M059J (cell line): ENCODE data around the gene MRPL20. TPM values are rescaled to one million over a fixed set of nuclear protein-coding genes. Genes with fewer than 3 reads are reported as not detected.
"Not testable (repeated sequence)": the region's sequence is repeated elsewhere in the genome, so short reads cannot be mapped to it uniquely, and the experiment has no call there.

ENCODE experiments used
- DNase-seq: peaks from one replicate; pipeline ENCODE4 v3.0.0-alpha.2; 2012; ENCODE audit warnings: low read depth
- total RNA-seq: library from RNA; depleted of rRNA; stranded (reverse); fragments of >200 nt; shearing (Covaris generic); gene quantifications from 2 replicates; pipeline ENCODE4 v1.2.3, GENCODE V29; 2014; rRNA removed

Gene MRPL20
- total RNA-seq: 160 and 166 TPM in 2 replicates

DNA sequence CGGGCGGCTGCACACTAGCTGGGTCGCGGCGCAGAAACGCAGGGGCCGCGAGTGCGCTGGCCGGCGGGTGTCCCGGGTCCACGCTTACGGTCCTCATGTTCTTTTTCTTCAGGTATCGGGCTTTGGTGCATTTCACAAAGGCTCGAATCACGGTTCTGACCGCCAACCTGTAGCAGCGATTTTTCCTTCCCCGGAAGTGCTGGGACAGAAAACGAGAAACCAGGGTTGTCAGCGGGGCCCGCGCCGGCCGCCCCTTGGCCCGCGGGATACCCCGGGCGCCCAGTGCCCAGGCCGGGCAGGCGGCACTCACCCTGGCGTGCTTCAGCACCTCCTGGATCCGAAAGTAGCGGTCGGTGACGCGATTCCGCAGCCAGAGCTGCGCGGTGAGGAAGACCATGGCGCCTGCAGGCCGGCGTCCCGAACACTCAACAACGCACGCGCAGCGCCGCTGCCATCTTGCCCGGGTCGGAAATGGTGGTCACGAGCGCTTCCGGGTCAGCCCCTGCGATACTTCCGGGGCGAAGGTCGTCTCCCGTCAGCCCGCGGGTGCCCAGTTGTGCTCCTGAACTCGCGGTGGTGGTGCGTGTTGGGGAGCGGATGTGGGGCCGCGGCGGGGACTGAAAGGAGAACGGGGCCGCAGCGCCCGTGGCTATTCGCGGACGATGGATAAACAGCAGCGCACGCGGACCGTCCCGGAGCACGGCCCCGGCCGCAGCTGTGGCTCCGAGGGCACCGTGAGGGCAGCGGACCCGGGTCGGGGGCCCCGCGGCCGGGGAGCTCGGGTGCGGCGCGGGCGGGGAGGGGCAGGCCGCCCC, at the start of gene MRPL20:
Gene MRPL20 (minus strand): TSS at position 473 of the 815 bp plus-strand sequence. CDS start 76 bp downstream, at position 397.
- DNase-seq: peak; percentile 91

DNA sequence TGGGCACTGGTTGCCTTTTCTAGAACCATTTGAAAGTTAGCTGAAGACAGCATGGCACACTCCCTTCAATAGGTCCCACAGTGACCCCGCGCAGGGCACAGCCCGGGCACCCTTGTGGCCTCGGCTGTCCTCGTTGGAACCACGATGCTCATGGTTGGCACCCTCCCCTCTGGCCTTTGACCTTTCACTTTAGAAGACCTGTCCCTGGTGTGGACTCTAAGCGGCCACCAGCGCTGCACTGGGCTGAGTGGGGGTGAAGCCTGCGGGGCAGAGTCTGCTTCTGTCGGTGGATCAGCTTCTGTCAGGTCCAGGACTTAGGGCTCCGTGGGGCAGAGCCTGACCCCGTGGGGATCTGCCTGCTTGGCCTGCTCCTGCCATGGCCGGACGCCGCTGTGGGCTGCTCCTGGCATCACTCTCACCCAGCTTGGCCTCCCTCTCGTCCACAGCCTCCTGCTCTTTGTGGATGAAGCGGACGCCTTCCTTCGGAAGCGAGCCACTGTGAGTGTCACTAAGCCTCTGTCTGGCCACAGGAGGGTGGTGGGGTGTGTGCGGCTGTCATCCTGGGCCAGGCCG, 49.7 kb upstream of the MRPL20 start:
- DNase-seq: not testable (repeated sequence)

DNA sequence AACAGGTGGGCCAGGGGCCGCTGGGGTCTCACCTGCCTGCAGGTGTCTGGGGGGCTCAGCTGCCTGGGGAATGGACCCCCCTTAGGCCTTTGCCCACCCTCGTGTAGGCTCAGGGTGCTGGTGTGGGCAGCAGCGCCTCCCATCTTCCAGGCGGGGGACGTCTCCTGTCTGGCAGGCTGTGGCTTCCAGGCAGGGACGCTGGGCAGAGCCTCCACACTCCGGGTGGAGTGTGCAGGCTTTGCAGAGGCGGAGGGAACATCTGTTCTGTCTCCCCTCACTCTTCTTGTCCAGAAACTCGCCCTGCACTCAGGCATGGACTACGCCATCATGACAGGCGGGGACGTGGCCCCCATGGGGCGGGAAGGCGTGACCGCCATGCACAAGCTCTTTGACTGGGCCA, 48.8 kb upstream of the MRPL20 start:
- DNase-seq: not testable (repeated sequence)

DNA sequence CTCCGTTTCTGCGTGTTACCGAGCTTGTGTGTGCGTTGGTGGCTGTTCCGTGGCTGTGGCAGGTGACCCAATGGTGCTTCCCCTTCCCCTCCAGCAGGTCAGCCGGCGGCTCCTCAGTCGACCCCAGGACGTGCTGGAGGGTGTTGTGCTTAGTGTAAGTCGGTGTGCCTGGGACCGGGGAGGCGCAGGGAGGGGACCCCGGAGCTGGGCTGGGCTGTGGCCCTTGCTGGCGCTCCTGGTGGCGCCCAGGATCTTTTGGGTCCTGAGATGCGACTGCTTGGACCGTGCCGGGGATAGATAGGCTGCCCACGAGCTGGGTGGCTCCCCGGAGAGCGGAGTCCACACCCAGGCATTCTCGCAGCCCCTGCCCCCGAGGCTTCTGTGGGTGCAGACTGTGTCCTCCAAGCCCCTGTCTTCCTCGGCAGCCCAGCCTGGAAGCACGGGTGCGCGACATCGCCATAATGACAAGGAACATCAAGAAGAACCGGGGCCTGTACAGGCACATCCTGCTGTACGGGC, 48.3 kb upstream of the MRPL20 start:
- DNase-seq: no peak

- DNase-seq: not testable (repeated sequence)
Observed at GRCh38 chr1:1454286-1455056, 47.4 kb upstream of the MRPL20 start.

GRCh38 chr1:1452882-1453281, 45.8 kb upstream of the MRPL20 start:
- DNase-seq: no peak

DNA sequence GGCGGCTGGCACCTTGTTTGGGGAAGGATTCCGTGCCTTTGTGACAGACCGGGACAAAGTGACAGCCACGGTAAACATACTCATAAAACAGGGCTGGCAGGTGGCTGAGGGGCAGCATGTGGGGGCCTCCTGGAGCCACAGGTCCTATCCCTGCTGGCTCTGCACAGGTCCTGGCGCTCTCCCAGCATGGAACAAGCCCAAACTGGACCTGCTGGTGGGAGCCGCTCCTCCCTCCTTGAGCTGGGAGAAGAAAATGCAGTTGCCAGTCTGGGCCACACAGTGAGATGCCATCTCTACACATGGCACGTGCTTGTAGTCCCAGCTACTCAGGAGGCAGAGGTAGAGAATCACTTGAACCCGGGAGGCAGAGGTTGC, 45.3 kb upstream of the MRPL20 start:
- DNase-seq: not testable (repeated sequence)

DNA sequence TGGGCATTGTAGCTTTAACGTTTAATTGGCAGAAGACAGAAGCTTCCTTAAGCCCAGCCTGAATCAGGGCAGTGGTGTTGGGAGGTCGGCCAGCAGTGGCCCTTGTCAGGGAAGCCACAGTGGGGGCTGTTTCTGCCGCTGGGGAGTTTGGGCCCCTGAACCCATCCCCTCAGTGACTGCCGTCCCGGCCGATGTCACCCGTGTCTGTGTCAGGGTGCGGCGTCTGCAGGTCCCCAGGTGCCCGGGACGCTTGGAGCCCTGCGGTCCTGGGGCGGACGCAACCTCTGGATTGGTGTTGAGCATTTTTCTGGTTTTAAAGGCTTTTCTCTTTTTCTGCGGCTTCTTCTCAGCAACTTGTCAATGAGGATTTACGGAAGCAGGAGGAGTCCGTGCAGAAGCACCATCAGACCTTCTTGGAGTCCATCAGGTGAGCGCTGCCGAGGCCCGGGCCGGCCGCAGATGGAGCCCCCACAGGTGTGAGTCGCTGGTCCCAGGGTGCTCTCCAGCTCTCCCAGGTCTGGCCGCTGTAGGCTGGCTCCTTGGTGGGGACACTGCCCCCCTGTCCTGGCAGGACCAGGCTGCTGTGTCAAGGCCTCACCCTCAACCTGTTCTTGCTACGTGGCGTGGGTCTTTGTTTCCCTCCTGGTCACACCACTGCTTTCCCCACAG, 44.7 kb upstream of the MRPL20 start:
- DNase-seq: no peak

GRCh38 chr1:1450616-1451015, 43.5 kb upstream of the MRPL20 start:
- not testable (repeated sequence) for DNase-seq

DNA sequence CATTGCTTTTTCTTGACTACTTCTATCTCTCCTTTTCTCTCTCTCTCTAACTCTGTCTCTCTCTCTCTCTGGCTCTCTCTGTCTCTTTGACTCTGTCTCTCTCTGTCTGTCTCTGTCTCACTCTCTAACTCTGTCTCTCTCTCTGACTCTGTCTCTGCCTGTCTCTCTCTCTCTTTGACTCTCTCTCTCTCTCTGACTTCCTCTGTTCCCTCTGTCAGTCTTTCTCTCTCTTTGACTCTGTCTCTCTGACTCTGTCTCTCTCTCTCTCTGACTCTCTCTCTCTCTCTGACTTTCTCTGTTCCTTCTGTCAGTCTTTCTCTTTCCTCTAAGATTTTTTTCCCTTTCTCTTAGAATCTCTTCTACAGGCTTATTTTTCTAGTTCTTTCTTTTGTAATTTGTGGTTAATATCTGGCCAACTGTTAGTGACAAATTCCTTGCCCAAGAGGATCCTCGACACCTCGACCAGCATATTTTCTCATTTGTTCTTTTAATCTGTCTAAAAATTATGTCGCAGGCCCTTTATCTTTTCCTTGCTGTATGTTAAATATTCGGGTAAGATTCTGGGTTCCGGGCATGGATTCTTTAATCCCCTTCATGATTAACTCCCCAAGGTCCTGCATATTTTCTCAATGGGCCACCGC, 42.1 kb upstream of the MRPL20 start, which contains the start of gene ATAD3C:
Gene ATAD3C (plus strand): TSS at position 591 of the 641 bp plus-strand sequence. CDS start 995 bp downstream, outside the sequence.
- DNase-seq: no peak

- not testable (repeated sequence) for DNase-seq
Observed at GRCh38 chr1:1446631-1447030, 39.5 kb upstream of the MRPL20 start.

DNA sequence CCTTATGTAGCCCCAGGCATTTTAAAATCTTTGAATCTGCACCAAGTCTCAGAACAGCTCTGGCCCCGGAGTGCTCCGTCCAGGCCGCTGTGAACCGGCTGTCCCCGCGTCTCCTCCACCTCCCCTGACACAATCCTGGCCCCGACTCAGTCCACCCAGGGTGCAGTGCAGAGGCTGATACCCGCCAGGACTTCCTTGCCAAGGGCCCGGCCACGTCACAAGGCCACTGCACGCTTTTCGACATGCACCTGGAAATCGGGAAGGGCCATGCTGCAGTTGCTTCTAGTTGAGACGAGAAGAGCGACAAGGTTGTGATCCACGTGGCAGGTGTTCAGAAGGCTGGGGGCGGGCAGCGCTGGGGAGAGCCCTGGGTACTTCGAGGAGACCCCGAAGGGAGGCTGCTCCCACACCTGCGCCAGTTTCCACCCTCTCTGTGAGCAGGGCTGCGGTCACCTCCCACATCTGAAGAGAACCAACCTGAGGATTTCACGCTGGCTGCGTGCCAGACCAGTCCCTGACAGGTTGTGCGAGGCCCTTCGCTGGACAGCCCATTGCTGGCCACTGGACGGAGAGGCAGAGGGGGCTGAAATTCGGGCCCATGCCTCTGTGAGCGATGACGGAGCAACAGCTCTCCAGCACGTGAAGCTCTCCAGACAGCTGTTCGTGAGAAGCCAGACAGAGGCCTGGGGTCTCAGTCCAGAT, 35.1 kb upstream of the MRPL20 start:
- DNase-seq: no peak

- peak; percentile 37 for DNase-seq
Observed at GRCh38 chr1:1441002-1441888, 34.2 kb upstream of the MRPL20 start.

- DNase-seq: no peak
Observed at GRCh38 chr1:1440262-1441001, 33.3 kb upstream of the MRPL20 start.

DNA sequence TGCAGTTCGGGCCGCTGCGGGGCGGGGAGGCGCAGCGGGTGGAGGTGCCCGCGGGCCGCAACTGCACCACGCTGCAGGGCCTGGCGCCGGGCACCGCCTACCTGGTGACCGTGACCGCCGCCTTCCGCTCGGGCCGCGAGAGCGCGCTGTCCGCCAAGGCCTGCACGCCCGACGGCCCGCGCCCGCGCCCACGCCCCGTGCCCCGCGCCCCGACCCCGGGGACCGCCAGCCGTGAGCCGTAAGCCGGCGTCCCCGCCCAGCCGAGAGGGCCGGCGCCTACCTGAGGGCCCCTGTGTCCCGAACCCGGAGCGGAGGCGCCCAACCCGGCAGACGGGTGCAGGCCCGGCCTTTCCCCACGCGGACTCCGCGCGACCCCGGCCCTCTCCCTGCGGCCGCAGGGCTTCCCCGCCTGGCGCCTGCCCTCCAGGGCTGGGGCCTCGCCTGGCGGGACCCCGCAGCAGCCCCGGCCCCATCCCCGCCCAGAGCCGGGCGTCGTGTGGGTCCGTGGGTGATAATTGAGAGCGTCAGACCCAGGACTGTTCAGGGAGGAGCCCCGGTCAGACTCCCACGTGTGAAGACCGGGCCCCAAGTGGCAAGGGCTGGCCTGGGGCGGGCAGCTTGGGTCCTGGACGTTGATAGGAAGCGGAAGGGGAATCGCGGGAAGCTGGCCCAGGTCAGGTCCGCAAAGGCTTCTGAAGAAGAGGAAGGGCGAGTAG, 32.6 kb upstream of the MRPL20 start:
- DNase-seq: no peak

DNA sequence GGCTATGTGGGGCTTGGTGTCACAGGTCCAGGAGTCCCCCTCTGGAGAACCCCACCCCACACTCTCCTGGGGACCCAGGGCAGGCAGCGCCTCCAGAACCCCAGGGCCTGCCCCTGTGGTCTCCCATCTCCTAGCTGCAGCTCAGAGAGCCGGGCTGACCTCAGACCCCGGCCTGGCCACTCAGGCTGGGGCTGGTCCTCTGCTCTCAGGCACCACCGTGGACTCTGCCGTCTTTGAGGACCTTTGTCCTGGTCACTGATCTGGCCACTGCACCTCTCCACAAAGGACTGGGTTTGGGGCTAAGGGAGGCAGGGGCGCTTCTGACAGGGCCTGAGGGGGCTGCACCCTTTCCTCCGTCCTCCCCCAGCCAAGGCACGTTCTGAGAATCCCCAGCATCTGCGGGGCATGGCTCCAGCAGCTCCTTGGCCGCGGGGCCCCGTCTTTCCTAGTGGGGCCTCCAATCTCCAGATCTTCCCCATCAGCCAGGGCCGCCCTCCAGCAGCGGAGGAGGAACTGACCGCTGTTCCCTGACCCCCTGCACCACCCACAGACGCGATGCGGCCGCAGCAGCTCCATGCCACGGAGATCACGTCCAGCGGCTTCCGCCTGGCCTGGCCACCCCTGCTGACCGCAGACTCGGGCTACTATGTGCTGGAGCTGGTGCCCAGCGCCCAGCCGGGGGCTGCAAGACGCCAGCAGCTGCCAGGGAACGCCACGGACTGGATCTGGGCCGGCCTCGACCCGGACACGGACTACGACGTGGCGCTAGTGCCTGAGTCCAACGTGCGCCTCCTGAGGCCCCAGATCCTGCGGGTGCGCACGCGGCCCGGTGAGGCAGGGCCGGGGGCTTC, 31.7 kb upstream of the MRPL20 start:
- DNase-seq: no peak

DNA sequence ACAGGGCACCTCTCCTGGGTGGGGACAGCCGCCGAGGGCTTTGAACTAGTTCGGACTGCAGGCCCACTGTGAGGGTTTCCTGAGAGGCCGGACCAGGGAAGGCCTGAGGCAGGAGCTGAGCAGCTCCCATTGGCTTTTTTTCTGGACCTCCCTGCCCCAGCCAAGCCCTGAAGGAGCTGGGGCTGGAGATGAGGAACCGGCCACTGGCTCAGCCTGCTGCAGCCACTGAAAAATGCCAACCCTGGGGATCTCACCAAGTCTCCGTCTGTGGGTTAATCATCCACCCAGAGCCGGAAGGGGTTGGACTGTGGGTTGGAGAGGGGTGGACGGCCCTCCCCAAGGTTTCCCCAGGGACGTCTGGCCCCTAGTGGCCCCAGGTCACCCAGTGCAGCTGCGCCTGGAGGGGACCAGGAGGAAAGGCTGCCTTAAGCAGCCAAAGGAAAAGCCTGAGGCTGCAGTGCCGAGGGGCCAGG, 30.8 kb upstream of the MRPL20 start:
- peak; percentile 57 for DNase-seq
